HepG2 (cell line): ENCODE results near the gene FAM120C. TPM values are rescaled to one million over a fixed set of nuclear protein-coding genes. Genes with fewer than 3 reads are reported as not detected.

ENCODE experiments used
- ATAC-seq: fragments of 200-7000 bp; cut with Tn5 transposase; 3 replicates; pipeline ENCODE4 v1.9.1; 2020; ENCODE audit warnings: mild to moderate bottlenecking, moderate library complexity
- BruUV-seq: library from RNA; stranded (reverse); fragments of 400-500 nt; replicated peaks from 2 replicates; lab custom pipeline; 2021; lab: Mats Ljungman, UMichigan
- CTCF ChIA-PET: fragments of 300-600 bp; formaldehyde crosslinking; extraction: SDS; loops from one replicate; lab custom pipeline; 2021; ENCODE audit warnings: low total read pairs, inconsistent platforms, low intra/inter-chr PET ratio; lab: Yijun Ruan, JAX
- POLR2A ChIA-PET: fragments of 350-600 bp; sonication (Branson Sonifier 250); formaldehyde crosslinking; loops from one replicate; lab custom pipeline; 2020; ENCODE audit warnings: antibody characterized with exemption, inconsistent platforms; lab: Yijun Ruan, JAX
- DNase-seq: peaks from one replicate; pipeline ENCODE4 v3.0.0-alpha.2; 2015; ENCODE audit warnings: low spot score
- FAIRE-seq: peaks from 3 replicates; lab custom pipeline; 2011; peaks lifted over from hg19 to GRCh38; lab: Jason Lieb, UNC
- H2AFZ ChIP-seq: one replicate; pipeline ENCODE4 v1.6.1; 2011; ENCODE audit warnings: low read length, inconsistent platforms
- H3K27ac ChIP-seq: fragments of 300-600 bp; 3 replicates; pipeline ENCODE4 v1.8.0; 2011; ENCODE audit warnings: mixed run types, mild to moderate bottlenecking, mixed read lengths, low read length, inconsistent platforms; ENCODE audit not compliant: insufficient read depth; ENCODE audit errors: extremely low read length
- H3K27me3 ChIP-seq, 2 experiments: fragments of 200-600 bp in 1 of 2; 2 replicates in 1 of 2; 3 replicates in 1 of 2; pipeline versions ENCODE4 v1.6.0 to v1.8.0; 2011; ENCODE audit warnings: low read length in 2 of 2, mild to moderate bottlenecking in 2 of 2, moderate library complexity in 2 of 2, inconsistent platforms in 1 of 2; ENCODE audit not compliant: insufficient read depth in 2 of 2, control insufficient read depth in 1 of 2
- H3K36me3 ChIP-seq, 2 experiments: fragments of 200-600 bp in 1 of 2; replicated peaks in 1 of 2; 2 replicates in 1 of 2; 3 replicates in 1 of 2; pipeline versions ENCODE4 v1.5.1 to v1.8.0; 2011; ENCODE audit warnings: low read length in 2 of 2, inconsistent platforms in 1 of 2; ENCODE audit not compliant: insufficient read depth in 2 of 2, control insufficient read depth in 1 of 2
- H3K4me1 ChIP-seq: 2 replicates; pipeline ENCODE4 v1.5.1; 2012; ENCODE audit warnings: low read length, inconsistent platforms; ENCODE audit not compliant: insufficient read depth
- H3K4me2 ChIP-seq: 2 replicates; pipeline ENCODE4 v1.6.0; 2011; ENCODE audit warnings: low read depth, low read length, inconsistent platforms
- H3K4me3 ChIP-seq, 3 experiments: fragments of 200-600 bp in 1 of 3; sonication (generic), shearing (Covaris generic) in 1 of 3; replicated peaks in 1 of 3; 2 replicates each; pipeline ENCODE4 v1.5.1; 2011 to 2016; ENCODE audit warnings: low read length in 3 of 3, inconsistent platforms in 2 of 3, low read depth in 2 of 3, mild to moderate bottlenecking in 2 of 3, control low read depth in 1 of 3, mixed read lengths in 1 of 3; ENCODE audit not compliant: insufficient read depth in 1 of 3
- H3K79me2 ChIP-seq: one replicate; pipeline ENCODE4 v1.6.1; 2011; ENCODE audit warnings: low read length, inconsistent platforms; ENCODE audit not compliant: insufficient read depth
- H3K9ac ChIP-seq: 2 replicates; pipeline ENCODE4 v1.6.0; 2011; ENCODE audit warnings: mild to moderate bottlenecking, low read depth, low read length, inconsistent platforms; ENCODE audit not compliant: insufficient read depth
- H3K9me3 ChIP-seq: 2 replicates; pipeline ENCODE4 v1.5.1; 2012; ENCODE audit warnings: mild to moderate bottlenecking, low read length
- H4K20me1 ChIP-seq: 2 replicates; pipeline ENCODE4 v1.6.0; 2011; ENCODE audit warnings: inconsistent platforms, mild to moderate bottlenecking, low read length, moderate library complexity; ENCODE audit not compliant: insufficient read depth
- ADNP ChIP-seq: sonication (generic); formaldehyde crosslinking; IDR thresholded peaks from 2 replicates; pipeline ENCODE4 v1.4.0; 2020; ENCODE audit warnings: missing genetic modification reagents
- CEBPG ChIP-seq: IDR thresholded peaks from 2 replicates; pipeline ENCODE4 v1.6.1; 2016
- HNF4G ChIP-seq, 2 experiments: sonication (generic) in 1 of 2; formaldehyde crosslinking in 1 of 2; IDR thresholded peaks; 2 replicates each; pipeline versions ENCODE4 v1.4.0 to v1.6.1; 2011 to 2020; ENCODE audit warnings: borderline replicate concordance in 2 of 2, low read depth in 2 of 2, mild to moderate bottlenecking in 2 of 2, low read length in 1 of 2, missing genetic modification reagents in 1 of 2, moderate library complexity in 1 of 2
- KDM4B ChIP-seq: sonication (generic); formaldehyde crosslinking; IDR thresholded peaks from 2 replicates; pipeline ENCODE4 v1.4.0; 2020; ENCODE audit warnings: missing genetic modification reagents
- MEF2D ChIP-seq: sonication (generic); formaldehyde crosslinking; IDR thresholded peaks from 2 replicates; pipeline ENCODE4 v1.5.1; 2020; ENCODE audit warnings: mild to moderate bottlenecking, missing genetic modification reagents
- MIER2 ChIP-seq: IDR thresholded peaks from 2 replicates; pipeline ENCODE4 v1.6.1; 2016; ENCODE audit warnings: missing biosample characterization, missing genetic modification reagents
- MTF2 ChIP-seq: sonication (generic); formaldehyde crosslinking; IDR thresholded peaks from 2 replicates; pipeline ENCODE4 v1.5.0; 2020; ENCODE audit warnings: missing genetic modification reagents, borderline replicate concordance
- SRSF4 ChIP-seq: fragments of 200-400 bp; formaldehyde crosslinking; IDR thresholded peaks from one replicate; pipeline ENCODE4 v1.6.1; 2018; ENCODE audit warnings: mild to moderate bottlenecking, low read depth, low read length, moderate library complexity; ENCODE audit not compliant: poor library complexity, severe bottlenecking
- TSC22D2 ChIP-seq: sonication (generic); formaldehyde crosslinking; IDR thresholded peaks from 2 replicates; pipeline ENCODE4 v1.5.1; 2020; ENCODE audit warnings: missing genetic modification reagents, mild to moderate bottlenecking, borderline replicate concordance
- WIZ ChIP-seq: sonication (generic); formaldehyde crosslinking; IDR thresholded peaks from 2 replicates; pipeline ENCODE4 v1.5.1; 2020; ENCODE audit warnings: mild to moderate bottlenecking, missing genetic modification reagents
- ZNF354B ChIP-seq: sonication (generic); formaldehyde crosslinking; IDR thresholded peaks from 2 replicates; pipeline ENCODE4 v1.8.0; 2022; ENCODE audit warnings: mild to moderate bottlenecking, missing genetic modification reagents
- ZNF432 ChIP-seq: sonication (generic); formaldehyde crosslinking; IDR thresholded peaks from 2 replicates; pipeline ENCODE4 v1.5.0; 2020; ENCODE audit warnings: missing genetic modification reagents, mild to moderate bottlenecking, borderline replicate concordance
- ZNF619 ChIP-seq: sonication (generic); formaldehyde crosslinking; IDR thresholded peaks from 2 replicates; pipeline ENCODE4 v1.4.0; 2020; ENCODE audit warnings: mild to moderate bottlenecking, missing genetic modification reagents
- WGBS: methylation state at CpG from one replicate; pipeline ENCODE4 v1.1.6; 2017; ENCODE audit warnings: low lambda C conversion rate; 5-methylcytosine and 5-hydroxymethylcytosine counted together
- in situ Hi-C: cut with HindIII; loops from 2 replicates; pipeline ENCODE4 v1.10.0; 2017; ENCODE audit warnings: low pct_unique_long_range_greater_than_20kb; ENCODE audit not compliant: extremely low pct_ligation_motif_present
- intact Hi-C: fragments of 100-400 bp; cut with micrococcal nuclease; formaldehyde crosslinking; loops from one replicate; pipeline ENCODE4 v1.10.0; 2022; ENCODE audit not compliant: unreplicated experiment
- polyA plus RNA-seq, 8 experiments: library from polyadenylated mRNA; depleted of rRNA in 3 of 8; stranded (reverse) in 7 of 8; unstranded in 1 of 8; fragments of >200 nt; fragmentation: Illumina TruSeq in 4 of 8; extraction: Trizol in 4 of 8; gene quantifications; 2 replicates each; pipeline versions ENCODE4 v1.2.1 to v1.2.3, GENCODE V29; 2011 to 2016; ENCODE audit warnings: low read depth in 4 of 8, missing spikeins in 1 of 8, mixed read lengths in 1 of 8; ENCODE audit not compliant: insufficient read depth in 1 of 8
- total RNA-seq, 5 experiments: library from RNA; depleted of rRNA; stranded (reverse); fragments of >200 nt; fragmentation: Illumina TruSeq; extraction: Trizol; gene quantifications; 2 replicates each; pipeline ENCODE4 v1.2.3, GENCODE V29; 2016; ENCODE audit warnings: low read depth in 1 of 5
- TF ChIP-seq, protein P1 (sequence below): sonication (generic); formaldehyde crosslinking; IDR thresholded peaks from 2 replicates; pipeline ENCODE4 v1.5.0; 2020; ENCODE audit warnings: missing genetic modification reagents
- TF ChIP-seq, protein P2 (sequence below): sonication (generic); formaldehyde crosslinking; IDR thresholded peaks from 2 replicates; pipeline ENCODE4 v1.5.0; 2020; ENCODE audit warnings: missing genetic modification reagents

The FAM120C gene
- total and polyA plus RNA-seq, 2 of the 13 experiments (the other 11 are each of a cell fraction or from before 2014, with no cell fraction given) = 4.6 to 7.4 TPM

DNA sequence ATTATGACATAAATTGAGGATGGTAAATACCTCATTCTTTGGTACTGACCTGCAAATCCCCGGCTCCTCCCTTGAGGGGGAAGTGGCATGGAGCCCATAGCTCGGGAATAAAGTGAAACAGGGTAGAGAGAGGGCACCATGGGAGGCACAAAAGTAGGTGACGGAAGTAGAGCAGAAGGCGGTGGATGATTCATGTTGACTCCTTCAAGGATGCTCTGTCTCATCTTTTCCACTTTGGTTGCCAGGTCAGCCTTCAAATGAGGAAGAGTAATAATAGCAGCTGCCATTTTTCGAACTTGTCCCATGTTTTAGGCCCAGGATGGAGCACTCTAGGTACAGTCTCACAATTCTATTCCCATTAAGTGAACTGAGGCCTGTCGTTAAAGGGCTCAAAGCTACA, 97.4 kb downstream of the FAM120C start:
- H3K9ac ChIP-seq = no peak overlapping the region
- DNase-seq (no peak), FAIRE-seq (no peak), ATAC-seq (no peak)
- H3K9me3 ChIP-seq = no peaks in the 10 kb centered on the region
- ChIA-PET CTCF (no interaction called here), POLR2A (no interaction called here)
- no peaks in the 10 kb centered on the region for H3K36me3 ChIP-seq
- intact Hi-C loops = no loop called here
- no peaks in the 10 kb centered on the region for H4K20me1 ChIP-seq
- no peak overlapping the region for H3K27ac ChIP-seq
- BruUV-seq = no TSS peak
- H3K4me2 ChIP-seq = no peak overlapping the region
- no peak for TF ChIP-seq ZNF432 (CRISPR knock-in tag)
- WGBS = 92% methylated on average over 4 of the region's 6 CpGs
- 0 out of 2 replicates have a peak, but pooled peaks cover 3% of the 10 kb centered on the region for H3K4me1 ChIP-seq
- in situ Hi-C loops = no loop called here
- no peak overlapping the region for H2AFZ ChIP-seq
- no peaks in the 10 kb centered on the region for H3K79me2 ChIP-seq
- no peak overlapping the region for H3K4me3 ChIP-seq
- H3K27me3 ChIP-seq = no peaks in the 10 kb centered on the region

DNA sequence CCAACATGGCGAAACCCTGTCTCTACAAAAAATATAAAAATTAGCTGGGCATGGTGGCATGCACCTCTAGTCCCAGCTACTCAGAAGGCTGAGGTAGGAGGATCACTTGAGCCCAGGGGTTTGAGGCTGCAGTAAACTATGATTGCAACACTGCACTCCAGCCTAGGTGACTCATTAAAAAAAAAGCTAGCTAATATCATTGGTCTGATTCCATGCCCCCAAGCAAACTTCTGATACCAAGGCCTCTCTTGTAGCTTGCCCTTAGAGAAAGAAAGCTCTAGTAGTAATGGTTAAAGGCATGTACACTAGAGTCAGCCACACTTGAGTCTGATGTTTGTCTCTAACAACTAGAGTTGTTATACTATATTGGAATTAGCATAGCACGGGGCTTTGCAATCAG, 106.2 kb downstream of the FAM120C start:
- no peak overlapping the region for H3K4me2 ChIP-seq
- intact Hi-C loops (no loop called here), in situ Hi-C loops (no loop called here)
- H3K27ac ChIP-seq = no peak overlapping the region
- no peak overlapping the region for H3K4me3 ChIP-seq
- 100% methylated on average over 2 of the region's 2 CpGs for WGBS
- TF ChIP-seq CEBPG (CRISPR knock-in tag) (no peak), MEF2D (CRISPR knock-in tag) (no peak), ZNF354B (CRISPR knock-in tag) (no peak), TSC22D2 (no peak), ZNF619 (CRISPR knock-in tag) (no peak), MTF2 (no peak), MIER2 (CRISPR knock-in tag) (no peak), SRSF4 (no peak), KDM4B (no peak), WIZ (no peak), ADNP (CRISPR knock-in tag) (no peak), HNF4G (IDR thresholded peaks at IDR 0.05; ENCODE audit: borderline replicate concordance, low read depth, low read length) (no peak), HNF4G (CRISPR knock-in tag; IDR thresholded peaks at IDR 0.05; ENCODE audit: borderline replicate concordance, low read depth) (no peak)
- TF ChIP-seq, protein P1, sequence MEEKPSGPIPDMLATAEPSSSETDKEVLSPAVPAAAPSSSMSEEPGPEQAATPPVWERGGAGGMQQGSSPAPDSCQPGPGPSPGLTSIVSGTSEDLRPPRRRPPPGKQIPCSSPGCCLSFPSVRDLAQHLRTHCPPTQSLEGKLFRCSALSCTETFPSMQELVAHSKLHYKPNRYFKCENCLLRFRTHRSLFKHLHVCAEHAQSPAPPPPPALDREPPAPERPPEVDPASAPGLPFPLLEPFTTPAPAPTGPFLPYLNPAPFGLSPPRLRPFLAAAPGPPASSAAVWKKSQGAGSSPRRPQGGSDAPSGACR (CRISPR knock-in tag) = no peak
- TF ChIP-seq, protein P2, sequence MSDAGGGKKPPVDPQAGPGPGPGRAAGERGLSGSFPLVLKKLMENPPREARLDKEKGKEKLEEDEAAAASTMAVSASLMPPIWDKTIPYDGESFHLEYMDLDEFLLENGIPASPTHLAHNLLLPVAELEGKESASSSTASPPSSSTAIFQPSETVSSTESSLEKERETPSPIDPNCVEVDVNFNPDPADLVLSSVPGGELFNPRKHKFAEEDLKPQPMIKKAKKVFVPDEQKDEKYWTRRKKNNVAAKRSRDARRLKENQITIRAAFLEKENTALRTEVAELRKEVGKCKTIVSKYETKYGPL (CRISPR knock-in tag) = no peak
- TF ChIP-seq, all 625 proteins: peak for 0
- FAIRE-seq (no peak), ATAC-seq (no peak), DNase-seq (no peak)
- Histone ChIP-seq H3K36me3 (no peaks in the 10 kb centered on the region), H4K20me1 (no peaks in the 10 kb centered on the region), H3K9me3 (no peaks in the 10 kb centered on the region), H3K79me2 (no peaks in the 10 kb centered on the region), H2AFZ (no peak overlapping the region), H3K27me3 (no peaks in the 10 kb centered on the region), H3K9ac (no peak overlapping the region), H3K4me1 (no peaks in the 10 kb centered on the region)
- ChIA-PET CTCF (no interaction called here), POLR2A (interaction anchor here (1.8 kb wide), 1 partner anchor 32 kb away, joined by 6 read pairs; the partner anchor contains the start of gene PHF8)
- BruUV-seq = no TSS peak
